ENCODE data around the gene IL26. TPM values are rescaled to one million over a fixed set of nuclear protein-coding genes. Genes with fewer than 3 reads are reported as not detected.
"Not testable (repeated sequence)": the region's sequence is repeated elsewhere in the genome, so short reads cannot be mapped to it uniquely, and the experiment has no call there.

Gene IL26
- polyA plus RNA-seq, 1 donor from 2014 or later, result not detected

DNA sequence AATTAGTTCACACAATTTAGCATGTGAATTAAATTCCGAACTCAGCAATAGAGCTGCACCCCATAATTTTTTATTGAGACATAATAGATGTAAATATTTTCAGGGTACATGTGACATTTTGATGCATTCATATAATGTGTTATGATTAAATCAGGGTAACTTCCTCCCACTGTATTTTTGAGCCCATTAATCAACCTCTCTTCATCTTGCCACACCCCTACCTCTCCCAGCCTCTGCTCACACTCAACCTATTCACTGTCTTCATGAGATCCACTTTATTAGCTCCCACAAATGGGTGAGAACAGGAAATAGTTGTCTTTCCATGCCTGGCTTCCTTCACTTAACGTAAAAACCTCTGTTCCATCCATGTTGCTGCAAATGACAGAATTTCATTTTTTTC is 14.7 kb downstream of the IL26 start:
- no peak for TF ChIP-seq POLR2AphosphoS5 (IDR thresholded peaks at IDR 0.05)
- no peak for TF ChIP-seq MXI1 (conservative IDR thresholded peaks at IDR 0.05; ENCODE audit: poor library complexity, severe bottlenecking)
- TF ChIP-seq EP300 (conservative IDR thresholded peaks at IDR 0.05; ENCODE audit: poor library complexity, severe bottlenecking), result no peak
- TF ChIP-seq TAF1 (IDR thresholded peaks at IDR 0.05; ENCODE audit: low read depth), result no peak
- TF ChIP-seq EZH2 (IDR thresholded peaks at IDR 0.05; ENCODE audit: borderline replicate concordance, insufficient read depth, low read length, poor library complexity, severe bottlenecking), result no peak
- Histone ChIP-seq H4K20me1 (ENCODE audit: insufficient read depth) (no peaks in the 10 kb centered on the region), H3K27me3 (ENCODE audit: insufficient read depth, low read depth, low read length) (no peaks in the 10 kb centered on the region), H3K27ac (ENCODE audit: low read length) (no peak overlapping the region), H3K9me3 (ENCODE audit: low read length) (no peaks in the 10 kb centered on the region), H2AFZ (ENCODE audit: low read depth, low read length) (no peak overlapping the region), H3K9me2 (ENCODE audit: insufficient read depth, low read length) (no peaks in the 10 kb centered on the region), H3K36me3 (ENCODE audit: insufficient read depth, low read length) (no peaks in the 10 kb centered on the region), H3K79me2 (replicated peaks; ENCODE audit: insufficient read depth, low read length) (no peaks in the 10 kb centered on the region), H3K4me2 (ENCODE audit: low read length) (no peak overlapping the region), H3K4me3 (ENCODE audit: low read length) (no peak overlapping the region), H3K9ac (ENCODE audit: low read length) (no peak overlapping the region), H3F3A (ENCODE audit: insufficient read depth, low read length, poor library complexity, severe bottlenecking) (no peaks in the 10 kb centered on the region)

DNA sequence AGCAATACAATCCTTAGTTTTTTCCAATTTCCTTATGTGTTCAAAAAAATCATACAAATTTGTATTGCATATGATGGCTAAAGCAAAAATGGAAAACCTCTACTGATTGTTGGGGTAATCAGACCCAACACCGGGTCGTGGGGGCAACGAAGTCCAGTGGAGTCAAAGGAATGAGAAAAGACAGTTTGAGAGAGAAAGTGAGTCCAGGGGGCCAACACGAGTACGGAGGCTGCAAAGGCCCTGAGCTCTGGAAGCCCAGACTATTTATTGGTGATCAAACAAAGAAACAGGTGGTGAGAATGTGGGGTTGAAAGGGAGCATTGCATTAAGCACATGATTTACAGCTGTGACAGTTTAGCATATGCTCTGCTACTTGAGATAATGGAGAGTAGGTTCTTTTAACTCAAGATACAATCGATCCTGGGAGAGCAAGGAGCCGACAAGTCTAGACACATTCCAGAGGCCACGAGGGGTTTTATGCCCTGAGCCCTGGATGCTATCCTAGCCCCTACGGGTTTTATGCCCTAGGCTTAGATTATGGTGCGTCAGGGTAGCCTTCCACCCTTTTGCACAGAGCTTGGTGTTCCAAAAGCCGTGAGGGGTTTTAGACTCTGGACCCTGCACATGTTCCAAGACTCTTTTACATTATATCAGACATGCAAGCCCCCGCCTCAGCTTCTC is 16.4 kb downstream of the IL26 start:
- H3K27me3 ChIP-seq (ENCODE audit: insufficient read depth, low read depth, low read length); H3K36me3 ChIP-seq (ENCODE audit: insufficient read depth, low read length); H4K20me1 ChIP-seq (ENCODE audit: insufficient read depth); H3K9me3 ChIP-seq (ENCODE audit: low read length); H3K79me2 ChIP-seq (replicated peaks; ENCODE audit: insufficient read depth, low read length); H3K4me2 ChIP-seq (ENCODE audit: low read length); H3K27ac ChIP-seq (ENCODE audit: low read length); H3K9ac ChIP-seq (ENCODE audit: low read length); H3F3A ChIP-seq (ENCODE audit: insufficient read depth, low read length, poor library complexity, severe bottlenecking); H3K9me2 ChIP-seq (ENCODE audit: insufficient read depth, low read length); H2AFZ ChIP-seq (ENCODE audit: low read depth, low read length); H3K4me3 ChIP-seq (ENCODE audit: low read length): not testable (repeated sequence)

DNA sequence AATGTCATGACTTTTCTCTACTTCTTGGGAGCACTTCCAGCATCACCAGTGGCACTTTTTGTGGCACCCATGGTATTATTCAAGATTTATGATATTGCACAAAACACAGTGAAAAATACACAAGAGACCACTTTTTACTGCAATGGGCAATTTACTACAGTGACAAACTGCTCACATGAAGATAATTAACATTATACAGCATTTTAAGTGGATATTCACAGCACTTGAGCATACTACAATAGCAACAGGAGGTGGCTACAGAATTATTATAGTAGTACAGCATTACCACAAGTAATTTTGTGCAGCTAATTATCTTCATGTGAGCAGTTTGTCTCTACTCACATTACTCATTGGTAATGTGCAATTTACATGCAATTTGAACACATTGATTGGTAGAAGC is 18.3 kb downstream of the IL26 start:
- H3K27me3 ChIP-seq (ENCODE audit: insufficient read depth, low read depth, low read length), result no peaks in the 10 kb centered on the region
- no peaks in the 10 kb centered on the region for H3K9me3 ChIP-seq (ENCODE audit: low read length)
- H3K27ac ChIP-seq (ENCODE audit: low read length), result no peak overlapping the region
- no peaks in the 10 kb centered on the region for H3K79me2 ChIP-seq (replicated peaks; ENCODE audit: insufficient read depth, low read length)
- no peak overlapping the region for H3K4me3 ChIP-seq (ENCODE audit: low read length)
- H3F3A ChIP-seq (ENCODE audit: insufficient read depth, low read length, poor library complexity, severe bottlenecking), result no peaks in the 10 kb centered on the region
- H3K36me3 ChIP-seq (ENCODE audit: insufficient read depth, low read length), result no peaks in the 10 kb centered on the region
- H2AFZ ChIP-seq (ENCODE audit: low read depth, low read length), result no peak overlapping the region
- no peak overlapping the region for H3K9ac ChIP-seq (ENCODE audit: low read length)
- no peaks in the 10 kb centered on the region for H3K9me2 ChIP-seq (ENCODE audit: insufficient read depth, low read length)
- H3K4me2 ChIP-seq (ENCODE audit: low read length), result no peak overlapping the region
- no peak for TF ChIP-seq RAD21 (conservative IDR thresholded peaks at IDR 0.05)
- no peak for TF ChIP-seq POLR2AphosphoS5 (IDR thresholded peaks at IDR 0.05)
- TF ChIP-seq SMC3 (conservative IDR thresholded peaks at IDR 0.05; ENCODE audit: poor library complexity), result no peak
- TF ChIP-seq, protein P1, sequence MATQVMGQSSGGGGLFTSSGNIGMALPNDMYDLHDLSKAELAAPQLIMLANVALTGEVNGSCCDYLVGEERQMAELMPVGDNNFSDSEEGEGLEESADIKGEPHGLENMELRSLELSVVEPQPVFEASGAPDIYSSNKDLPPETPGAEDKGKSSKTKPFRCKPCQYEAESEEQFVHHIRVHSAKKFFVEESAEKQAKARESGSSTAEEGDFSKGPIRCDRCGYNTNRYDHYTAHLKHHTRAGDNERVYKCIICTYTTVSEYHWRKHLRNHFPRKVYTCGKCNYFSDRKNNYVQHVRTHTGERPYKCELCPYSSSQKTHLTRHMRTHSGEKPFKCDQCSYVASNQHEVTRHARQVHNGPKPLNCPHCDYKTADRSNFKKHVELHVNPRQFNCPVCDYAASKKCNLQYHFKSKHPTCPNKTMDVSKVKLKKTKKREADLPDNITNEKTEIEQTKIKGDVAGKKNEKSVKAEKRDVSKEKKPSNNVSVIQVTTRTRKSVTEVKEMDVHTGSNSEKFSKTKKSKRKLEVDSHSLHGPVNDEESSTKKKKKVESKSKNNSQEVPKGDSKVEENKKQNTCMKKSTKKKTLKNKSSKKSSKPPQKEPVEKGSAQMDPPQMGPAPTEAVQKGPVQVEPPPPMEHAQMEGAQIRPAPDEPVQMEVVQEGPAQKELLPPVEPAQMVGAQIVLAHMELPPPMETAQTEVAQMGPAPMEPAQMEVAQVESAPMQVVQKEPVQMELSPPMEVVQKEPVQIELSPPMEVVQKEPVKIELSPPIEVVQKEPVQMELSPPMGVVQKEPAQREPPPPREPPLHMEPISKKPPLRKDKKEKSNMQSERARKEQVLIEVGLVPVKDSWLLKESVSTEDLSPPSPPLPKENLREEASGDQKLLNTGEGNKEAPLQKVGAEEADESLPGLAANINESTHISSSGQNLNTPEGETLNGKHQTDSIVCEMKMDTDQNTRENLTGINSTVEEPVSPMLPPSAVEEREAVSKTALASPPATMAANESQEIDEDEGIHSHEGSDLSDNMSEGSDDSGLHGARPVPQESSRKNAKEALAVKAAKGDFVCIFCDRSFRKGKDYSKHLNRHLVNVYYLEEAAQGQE (IDR thresholded peaks at IDR 0.05; ENCODE audit: borderline replicate concordance), result no peak
- no peak for TF ChIP-seq EP300 (conservative IDR thresholded peaks at IDR 0.05; ENCODE audit: poor library complexity, severe bottlenecking)
- no peak for TF ChIP-seq TAF1 (IDR thresholded peaks at IDR 0.05; ENCODE audit: low read depth)
- TF ChIP-seq CTCF (IDR thresholded peaks at IDR 0.05; ENCODE audit: poor library complexity, severe bottlenecking), result no peak
- no peak for TF ChIP-seq MXI1 (conservative IDR thresholded peaks at IDR 0.05; ENCODE audit: poor library complexity, severe bottlenecking)
- TF ChIP-seq EZH2 (IDR thresholded peaks at IDR 0.05; ENCODE audit: borderline replicate concordance, insufficient read depth, low read length, poor library complexity, severe bottlenecking), result no peak
- H4K20me1 ChIP-seq (ENCODE audit: insufficient read depth), result no peaks in the 10 kb centered on the region

Measured in neural cell (in vitro differentiated cells).